ENCODE data around the gene BRF1. TPM values are rescaled to one million over a fixed set of nuclear protein-coding genes. Genes with fewer than 3 reads are reported as not detected.

BRF1 gene
- total RNA-seq, 1 experiment from 2014 or later, result 41.2 TPM

DNA sequence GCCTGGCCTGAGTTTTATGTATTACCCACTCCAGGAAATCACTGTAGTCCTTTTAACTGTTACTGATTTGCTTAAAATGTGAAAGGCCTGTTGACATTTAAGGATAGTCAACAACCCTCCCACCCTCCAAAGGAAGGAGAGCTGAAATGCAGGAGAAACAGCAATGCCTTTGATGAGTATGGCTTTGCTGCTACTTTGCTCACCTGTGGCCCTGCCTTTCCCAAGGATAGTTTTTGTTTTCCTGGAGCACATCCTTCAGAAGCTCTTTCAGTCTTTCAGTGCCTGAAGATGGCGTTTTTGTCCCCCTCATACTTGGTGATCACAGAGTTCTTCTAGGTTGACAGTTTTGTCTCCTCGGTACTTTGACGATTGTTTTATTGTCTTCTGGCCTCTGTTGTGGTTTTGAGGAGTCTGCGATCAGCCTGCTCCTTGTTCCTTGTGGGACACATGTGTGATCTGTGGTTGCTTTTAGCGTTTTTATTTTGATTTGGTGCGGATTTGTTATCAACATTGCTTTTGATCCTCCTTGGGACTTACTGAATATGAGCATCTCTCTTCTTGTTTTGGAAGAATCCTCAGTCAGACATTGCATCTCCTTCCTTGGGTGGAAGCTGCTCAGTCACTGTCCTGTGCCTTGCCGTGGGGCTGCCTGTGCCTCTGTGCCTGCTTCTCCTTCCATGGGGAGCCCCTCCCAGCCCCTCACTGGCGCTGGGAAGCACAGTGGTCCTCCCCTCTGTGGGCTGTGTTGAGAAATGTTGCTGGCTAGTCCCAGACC is 31.0 kb upstream of the BRF1 start:
- H3K9me3 ChIP-seq (ENCODE audit: control insufficient read depth in 1 of 2, insufficient read depth in 1 of 2, low read depth in 1 of 2, low read length in 2 of 2), result no peaks in the 10 kb centered on the region
- H3K79me2 ChIP-seq (ENCODE audit: insufficient read depth, low read length), result peaks cover 53% of the 10 kb centered on the region
- no peaks in the 10 kb centered on the region for H4K20me1 ChIP-seq (ENCODE audit: insufficient read depth)
- peaks cover 17 to 20% of the 10 kb centered on the region in 2 experiments; a peak in 3 of 4 replicates for H3K4me1 ChIP-seq (ENCODE audit: control insufficient read depth in 1 of 2, insufficient read depth in 2 of 2, low read length in 2 of 2)
- H3K9ac ChIP-seq (ENCODE audit: low read length), result no peak overlapping the region
- H3K9me2 ChIP-seq (ENCODE audit: insufficient read depth), result no peaks in the 10 kb centered on the region
- BruUV-seq (replicated peaks), result no TSS peak
- H3K27ac ChIP-seq (ENCODE audit: low read depth, low read length), result no peak overlapping the region
- H3K4me2 ChIP-seq (ENCODE audit: low read length), result no peak overlapping the region
- no peaks in the 10 kb centered on the region for H3K27me3 ChIP-seq (ENCODE audit: insufficient read depth, low read length)
- no peak for DNase-seq (ENCODE audit: low read depth, low spot score)
- POLR2A ChIA-PET, result no interaction called here
- H3K36me3 ChIP-seq (ENCODE audit: control insufficient read depth in 1 of 2, insufficient read depth in 2 of 2, low read length in 2 of 2), result no peaks in the 10 kb centered on the region
- TF ChIP-seq RAD21 (IDR thresholded peaks at IDR 0.05; ENCODE audit: low read depth) (no peak), MAX (IDR thresholded peaks at IDR 0.05) (no peak), CTCF (IDR thresholded peaks at IDR 0.05 in 2 of 3, conservative IDR thresholded peaks at IDR 0.05 in 1 of 3; ENCODE audit: borderline replicate concordance in 1 of 3, insufficient read depth in 1 of 3, low read depth in 2 of 3, low read length in 2 of 3) (no peak), ELF1 (IDR thresholded peaks at IDR 0.05; ENCODE audit: borderline replicate concordance, low read depth) (no peak), EZH2 (IDR thresholded peaks at IDR 0.05) (no peak), POLR2AphosphoS5 (IDR thresholded peaks at IDR 0.05; ENCODE audit: low read depth, low read length) (no peak), CEBPB (IDR thresholded peaks at IDR 0.05; ENCODE audit: low read depth) (no peak), CBX3 (IDR thresholded peaks at IDR 0.05; ENCODE audit: low read depth) (no peak), JUND (IDR thresholded peaks at IDR 0.05) (no peak), SP1 (IDR thresholded peaks at IDR 0.05; ENCODE audit: low read depth) (no peak), EZH2phosphoT487 (IDR thresholded peaks at IDR 0.05; ENCODE audit: borderline replicate concordance) (no peak), ZFX (IDR thresholded peaks at IDR 0.05) (no peak), TCF7L2 (IDR thresholded peaks at IDR 0.05; ENCODE audit: borderline replicate concordance, extremely low read depth, insufficient read depth, insufficient read length) (no peak), EGR1 (IDR thresholded peaks at IDR 0.05; ENCODE audit: low read depth) (no peak), SRF (IDR thresholded peaks at IDR 0.05; ENCODE audit: low read depth) (no peak)
- TF ChIP-seq, protein P1, sequence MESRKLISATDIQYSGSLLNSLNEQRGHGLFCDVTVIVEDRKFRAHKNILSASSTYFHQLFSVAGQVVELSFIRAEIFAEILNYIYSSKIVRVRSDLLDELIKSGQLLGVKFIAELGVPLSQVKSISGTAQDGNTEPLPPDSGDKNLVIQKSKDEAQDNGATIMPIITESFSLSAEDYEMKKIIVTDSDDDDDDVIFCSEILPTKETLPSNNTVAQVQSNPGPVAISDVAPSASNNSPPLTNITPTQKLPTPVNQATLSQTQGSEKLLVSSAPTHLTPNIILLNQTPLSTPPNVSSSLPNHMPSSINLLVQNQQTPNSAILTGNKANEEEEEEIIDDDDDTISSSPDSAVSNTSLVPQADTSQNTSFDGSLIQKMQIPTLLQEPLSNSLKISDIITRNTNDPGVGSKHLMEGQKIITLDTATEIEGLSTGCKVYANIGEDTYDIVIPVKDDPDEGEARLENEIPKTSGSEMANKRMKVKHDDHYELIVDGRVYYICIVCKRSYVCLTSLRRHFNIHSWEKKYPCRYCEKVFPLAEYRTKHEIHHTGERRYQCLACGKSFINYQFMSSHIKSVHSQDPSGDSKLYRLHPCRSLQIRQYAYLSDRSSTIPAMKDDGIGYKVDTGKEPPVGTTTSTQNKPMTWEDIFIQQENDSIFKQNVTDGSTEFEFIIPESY (IDR thresholded peaks at IDR 0.05; ENCODE audit: extremely low read depth, insufficient replicate concordance, low read length), result no peak
- CTCF ChIA-PET, result no interaction called here
- RAD21 ChIA-PET (ENCODE audit: low non-redundant PET in 1 of 2, low total read pairs in 2 of 2, uncharacterized antibody in 2 of 2, unreplicated experiment in 2 of 2), result no interaction called here
- no peak overlapping the region for H2AFZ ChIP-seq (ENCODE audit: low read depth, low read length, poor library complexity, severe bottlenecking)
- no peak for ATAC-seq
- intact Hi-C loops (cut with micrococcal nuclease), result no loop called here
- no peak overlapping the region for H3K4me3 ChIP-seq (replicated peaks in 1 of 2; ENCODE audit: low read depth in 1 of 2, low read length in 2 of 2)

All from HCT116 (cell line).